K562 (cell line): ENCODE results near the gene OGFR. TPM values are rescaled to one million over a fixed set of nuclear protein-coding genes. Genes with fewer than 3 reads are reported as not detected.

Experiments used
- CBFA2T3 ChIP-seq: fragments of 450-650 bp; IDR thresholded peaks from 2 replicates; pipeline ENCODE4 v1.6.1; 2017
- COPS2 ChIP-seq: fragments of 450-650 bp; conservative IDR thresholded peaks from 2 replicates; pipeline ENCODE4 v1.6.1; 2016; ENCODE audit warnings: mild to moderate bottlenecking, moderate library complexity
- ILF3 ChIP-seq: fragments of 450-650 bp; IDR thresholded peaks from 2 replicates; pipeline ENCODE4 v1.6.1; 2018; ENCODE audit warnings: antibody characterized with exemption, mild to moderate bottlenecking, moderate library complexity, borderline replicate concordance
- PYGO2 ChIP-seq: fragments of 450-650 bp; IDR thresholded peaks from 2 replicates; pipeline ENCODE4 v1.6.1; 2016; ENCODE audit warnings: mild to moderate bottlenecking, missing genetic modification characterization, moderate library complexity, missing compliant biosample characterization
- RB1 ChIP-seq: fragments of 450-650 bp; IDR thresholded peaks from 2 replicates; pipeline ENCODE4 v1.6.1; 2017; ENCODE audit warnings: low read depth, mild to moderate bottlenecking
- SRSF9 ChIP-seq: fragments of 200-400 bp; formaldehyde crosslinking; IDR thresholded peaks from 2 replicates; pipeline ENCODE4 v1.6.1; 2017; ENCODE audit warnings: low read depth, low read length, borderline replicate concordance
- TAF15 ChIP-seq: fragments of 200-400 bp; formaldehyde crosslinking; IDR thresholded peaks from 2 replicates; pipeline ENCODE4 v1.6.1; 2017; ENCODE audit warnings: mild to moderate bottlenecking, low read depth, low read length, moderate library complexity
- ZNF316 ChIP-seq: fragments of 450-650 bp; IDR thresholded peaks from 2 replicates; pipeline ENCODE4 v1.6.1; 2016
- ZNF57 ChIP-seq: fragments of 450-650 bp; formaldehyde crosslinking; IDR thresholded peaks from 2 replicates; pipeline ENCODE4 v1.4.0; 2020; ENCODE audit warnings: mild to moderate bottlenecking, moderate library complexity
- polyA plus RNA-seq, 8 experiments: library from polyadenylated mRNA; depleted of rRNA in 4 of 8; stranded (reverse) in 5 of 8; unstranded in 3 of 8; fragments of >200 nt; fragmentation: Nextera tagmentation in 2 of 8; fragmentation: Illumina TruSeq in 1 of 8; extraction: Ambion mirVana in 2 of 8; extraction: Trizol in 1 of 8; gene quantifications; 2 replicates each; pipeline versions ENCODE4 v1.2.1 to v1.2.3, GENCODE V29; 2011 to 2014; ENCODE audit warnings: inconsistent platforms in 1 of 8, missing spikeins in 1 of 8
- total RNA-seq, 7 experiments: library from RNA; depleted of rRNA in 6 of 7; stranded (reverse); fragments of >200 nt in 6 of 7; fragmentation: Illumina TruSeq in 2 of 7; extraction: Trizol in 2 of 7; gene quantifications; 2 replicates each; pipeline versions ENCODE4 v1.2.1 to v1.2.3, GENCODE V29; 2011 to 2021; ENCODE audit warnings: low replicate concordance in 1 of 7
- TF ChIP-seq, protein P1 (sequence below): IDR thresholded peaks from 2 replicates; pipeline ENCODE4 v1.6.1; 2011; ENCODE audit not compliant: insufficient read length; ENCODE audit errors: extremely low read depth
- TF ChIP-seq, protein P2 (sequence below): fragments of 450-650 bp; IDR thresholded peaks from 2 replicates; pipeline ENCODE4 v1.6.1; 2017; ENCODE audit warnings: antibody characterized with exemption, mild to moderate bottlenecking
- TF ChIP-seq, protein P3 (sequence below): fragments of 200-800 bp; sonication (Bioruptor generic); IDR thresholded peaks from 2 replicates; pipeline ENCODE4 v1.6.1; 2016; ENCODE audit warnings: missing genetic modification characterization, missing compliant biosample characterization
- TF ChIP-seq, protein P4 (sequence below): fragments of 250-450 bp; sonication (Bioruptor Pico); IDR thresholded peaks from 2 replicates; pipeline ENCODE4 v1.4.0; 2020
- TF ChIP-seq, protein P5 (sequence below): fragments of 450-650 bp; formaldehyde crosslinking; IDR thresholded peaks from 2 replicates; pipeline ENCODE4 v1.4.0; 2020; ENCODE audit warnings: mild to moderate bottlenecking, moderate library complexity

Gene OGFR
- total and polyA plus RNA-seq, 9 of the 15 experiments (the other 6 are each of a cell fraction or from before 2014, with no cell fraction given), result 0.39 to 56.3 (median 17.5) TPM

DNA sequence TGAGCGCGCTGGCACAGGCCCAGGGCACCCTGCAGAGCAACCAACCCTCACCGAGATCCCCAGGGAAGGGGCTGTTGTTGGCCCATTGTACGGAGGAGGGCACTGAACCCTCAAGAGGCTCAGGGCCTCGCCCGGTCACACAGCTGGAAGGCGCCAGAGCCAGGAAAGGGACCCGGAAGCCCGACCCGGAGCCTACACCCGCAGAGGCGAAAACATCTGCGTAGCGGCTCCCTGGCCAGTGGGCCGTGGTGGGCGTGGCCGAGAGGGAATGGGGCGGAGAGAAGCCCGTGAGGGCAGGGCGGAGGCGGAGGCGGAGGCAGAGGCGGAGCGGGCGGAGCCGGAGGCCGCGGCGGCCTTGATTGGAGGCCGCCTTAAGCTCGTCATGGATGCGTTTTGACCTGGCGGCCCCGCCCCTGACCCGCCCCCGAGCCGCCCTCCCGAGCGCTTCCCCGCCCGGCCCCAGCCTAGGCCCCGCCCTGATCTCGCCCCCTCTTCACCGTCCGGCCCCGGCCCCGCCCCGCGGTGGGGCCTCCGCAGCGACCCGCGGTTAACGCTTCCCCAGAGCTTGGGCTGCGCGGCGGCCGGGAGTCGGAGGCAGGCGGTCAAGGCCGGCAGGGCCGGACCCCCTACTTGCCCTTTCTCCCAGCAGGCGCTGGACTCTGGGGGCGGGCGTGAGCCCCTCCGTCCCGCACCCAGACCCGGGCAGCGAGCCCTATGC, 10.5 kb upstream of the OGFR start (continued):
- TF ChIP-seq, protein P1, sequence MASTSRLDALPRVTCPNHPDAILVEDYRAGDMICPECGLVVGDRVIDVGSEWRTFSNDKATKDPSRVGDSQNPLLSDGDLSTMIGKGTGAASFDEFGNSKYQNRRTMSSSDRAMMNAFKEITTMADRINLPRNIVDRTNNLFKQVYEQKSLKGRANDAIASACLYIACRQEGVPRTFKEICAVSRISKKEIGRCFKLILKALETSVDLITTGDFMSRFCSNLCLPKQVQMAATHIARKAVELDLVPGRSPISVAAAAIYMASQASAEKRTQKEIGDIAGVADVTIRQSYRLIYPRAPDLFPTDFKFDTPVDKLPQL, result no peak
- TF ChIP-seq SRSF9, result no peak
- TF ChIP-seq TAF15, result no peak
- peak; percentile 18; the same call in 1 of the 2 replicates for TF ChIP-seq CBFA2T3
- TF ChIP-seq, protein P2, sequence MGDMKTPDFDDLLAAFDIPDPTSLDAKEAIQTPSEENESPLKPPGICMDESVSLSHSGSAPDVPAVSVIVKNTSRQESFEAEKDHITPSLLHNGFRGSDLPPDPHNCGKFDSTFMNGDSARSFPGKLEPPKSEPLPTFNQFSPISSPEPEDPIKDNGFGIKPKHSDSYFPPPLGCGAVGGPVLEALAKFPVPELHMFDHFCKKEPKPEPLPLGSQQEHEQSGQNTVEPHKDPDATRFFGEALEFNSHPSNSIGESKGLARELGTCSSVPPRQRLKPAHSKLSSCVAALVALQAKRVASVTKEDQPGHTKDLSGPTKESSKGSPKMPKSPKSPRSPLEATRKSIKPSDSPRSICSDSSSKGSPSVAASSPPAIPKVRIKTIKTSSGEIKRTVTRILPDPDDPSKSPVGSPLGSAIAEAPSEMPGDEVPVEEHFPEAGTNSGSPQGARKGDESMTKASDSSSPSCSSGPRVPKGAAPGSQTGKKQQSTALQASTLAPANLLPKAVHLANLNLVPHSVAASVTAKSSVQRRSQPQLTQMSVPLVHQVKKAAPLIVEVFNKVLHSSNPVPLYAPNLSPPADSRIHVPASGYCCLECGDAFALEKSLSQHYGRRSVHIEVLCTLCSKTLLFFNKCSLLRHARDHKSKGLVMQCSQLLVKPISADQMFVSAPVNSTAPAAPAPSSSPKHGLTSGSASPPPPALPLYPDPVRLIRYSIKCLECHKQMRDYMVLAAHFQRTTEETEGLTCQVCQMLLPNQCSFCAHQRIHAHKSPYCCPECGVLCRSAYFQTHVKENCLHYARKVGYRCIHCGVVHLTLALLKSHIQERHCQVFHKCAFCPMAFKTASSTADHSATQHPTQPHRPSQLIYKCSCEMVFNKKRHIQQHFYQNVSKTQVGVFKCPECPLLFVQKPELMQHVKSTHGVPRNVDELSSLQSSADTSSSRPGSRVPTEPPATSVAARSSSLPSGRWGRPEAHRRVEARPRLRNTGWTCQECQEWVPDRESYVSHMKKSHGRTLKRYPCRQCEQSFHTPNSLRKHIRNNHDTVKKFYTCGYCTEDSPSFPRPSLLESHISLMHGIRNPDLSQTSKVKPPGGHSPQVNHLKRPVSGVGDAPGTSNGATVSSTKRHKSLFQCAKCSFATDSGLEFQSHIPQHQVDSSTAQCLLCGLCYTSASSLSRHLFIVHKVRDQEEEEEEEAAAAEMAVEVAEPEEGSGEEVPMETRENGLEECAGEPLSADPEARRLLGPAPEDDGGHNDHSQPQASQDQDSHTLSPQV, result no peak; the same call in none of the 2 replicates
- TF ChIP-seq ZNF57 (CRISPR knock-in tag), result no peak
- TF ChIP-seq, protein P3, sequence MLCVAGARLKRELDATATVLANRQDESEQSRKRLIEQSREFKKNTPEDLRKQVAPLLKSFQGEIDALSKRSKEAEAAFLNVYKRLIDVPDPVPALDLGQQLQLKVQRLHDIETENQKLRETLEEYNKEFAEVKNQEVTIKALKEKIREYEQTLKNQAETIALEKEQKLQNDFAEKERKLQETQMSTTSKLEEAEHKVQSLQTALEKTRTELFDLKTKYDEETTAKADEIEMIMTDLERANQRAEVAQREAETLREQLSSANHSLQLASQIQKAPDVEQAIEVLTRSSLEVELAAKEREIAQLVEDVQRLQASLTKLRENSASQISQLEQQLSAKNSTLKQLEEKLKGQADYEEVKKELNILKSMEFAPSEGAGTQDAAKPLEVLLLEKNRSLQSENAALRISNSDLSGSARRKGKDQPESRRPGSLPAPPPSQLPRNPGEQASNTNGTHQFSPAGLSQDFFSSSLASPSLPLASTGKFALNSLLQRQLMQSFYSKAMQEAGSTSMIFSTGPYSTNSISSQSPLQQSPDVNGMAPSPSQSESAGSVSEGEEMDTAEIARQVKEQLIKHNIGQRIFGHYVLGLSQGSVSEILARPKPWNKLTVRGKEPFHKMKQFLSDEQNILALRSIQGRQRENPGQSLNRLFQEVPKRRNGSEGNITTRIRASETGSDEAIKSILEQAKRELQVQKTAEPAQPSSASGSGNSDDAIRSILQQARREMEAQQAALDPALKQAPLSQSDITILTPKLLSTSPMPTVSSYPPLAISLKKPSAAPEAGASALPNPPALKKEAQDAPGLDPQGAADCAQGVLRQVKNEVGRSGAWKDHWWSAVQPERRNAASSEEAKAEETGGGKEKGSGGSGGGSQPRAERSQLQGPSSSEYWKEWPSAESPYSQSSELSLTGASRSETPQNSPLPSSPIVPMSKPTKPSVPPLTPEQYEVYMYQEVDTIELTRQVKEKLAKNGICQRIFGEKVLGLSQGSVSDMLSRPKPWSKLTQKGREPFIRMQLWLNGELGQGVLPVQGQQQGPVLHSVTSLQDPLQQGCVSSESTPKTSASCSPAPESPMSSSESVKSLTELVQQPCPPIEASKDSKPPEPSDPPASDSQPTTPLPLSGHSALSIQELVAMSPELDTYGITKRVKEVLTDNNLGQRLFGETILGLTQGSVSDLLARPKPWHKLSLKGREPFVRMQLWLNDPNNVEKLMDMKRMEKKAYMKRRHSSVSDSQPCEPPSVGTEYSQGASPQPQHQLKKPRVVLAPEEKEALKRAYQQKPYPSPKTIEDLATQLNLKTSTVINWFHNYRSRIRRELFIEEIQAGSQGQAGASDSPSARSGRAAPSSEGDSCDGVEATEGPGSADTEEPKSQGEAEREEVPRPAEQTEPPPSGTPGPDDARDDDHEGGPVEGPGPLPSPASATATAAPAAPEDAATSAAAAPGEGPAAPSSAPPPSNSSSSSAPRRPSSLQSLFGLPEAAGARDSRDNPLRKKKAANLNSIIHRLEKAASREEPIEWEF (CRISPR knock-in tag), result no peak
- peak; percentile 52; the same call in 1 of the 2 replicates for TF ChIP-seq RB1
- TF ChIP-seq, protein P4, sequence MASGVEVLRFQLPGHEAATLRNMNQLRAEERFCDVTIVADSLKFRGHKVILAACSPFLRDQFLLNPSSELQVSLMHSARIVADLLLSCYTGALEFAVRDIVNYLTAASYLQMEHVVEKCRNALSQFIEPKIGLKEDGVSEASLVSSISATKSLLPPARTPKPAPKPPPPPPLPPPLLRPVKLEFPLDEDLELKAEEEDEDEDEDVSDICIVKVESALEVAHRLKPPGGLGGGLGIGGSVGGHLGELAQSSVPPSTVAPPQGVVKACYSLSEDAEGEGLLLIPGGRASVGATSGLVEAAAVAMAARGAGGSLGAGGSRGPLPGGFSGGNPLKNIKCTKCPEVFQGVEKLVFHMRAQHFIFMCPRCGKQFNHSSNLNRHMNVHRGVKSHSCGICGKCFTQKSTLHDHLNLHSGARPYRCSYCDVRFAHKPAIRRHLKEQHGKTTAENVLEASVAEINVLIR (CRISPR knock-in tag), result 0 out of 2 replicates have a peak, but pooled peaks have one; percentile 10
- TF ChIP-seq ZNF316, result no peak
- TF ChIP-seq COPS2, result no peak
- TF ChIP-seq, protein P5, sequence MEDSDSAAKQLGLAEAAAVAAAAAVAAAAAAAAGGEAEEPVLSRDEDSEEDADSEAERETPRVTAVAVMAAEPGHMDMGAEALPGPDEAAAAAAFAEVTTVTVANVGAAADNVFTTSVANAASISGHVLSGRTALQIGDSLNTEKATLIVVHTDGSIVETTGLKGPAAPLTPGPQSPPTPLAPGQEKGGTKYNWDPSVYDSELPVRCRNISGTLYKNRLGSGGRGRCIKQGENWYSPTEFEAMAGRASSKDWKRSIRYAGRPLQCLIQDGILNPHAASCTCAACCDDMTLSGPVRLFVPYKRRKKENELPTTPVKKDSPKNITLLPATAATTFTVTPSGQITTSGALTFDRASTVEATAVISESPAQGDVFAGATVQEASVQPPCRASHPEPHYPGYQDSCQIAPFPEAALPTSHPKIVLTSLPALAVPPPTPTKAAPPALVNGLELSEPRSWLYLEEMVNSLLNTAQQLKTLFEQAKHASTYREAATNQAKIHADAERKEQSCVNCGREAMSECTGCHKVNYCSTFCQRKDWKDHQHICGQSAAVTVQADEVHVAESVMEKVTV (CRISPR knock-in tag), result no peak
- no peak for TF ChIP-seq PYGO2
- no peak for TF ChIP-seq ILF3
